PC-9 (cell line): ENCODE results near the gene ZSCAN23.

ENCODE experiments used
- CTCF ChIP-seq: fragments of 200-600 bp; sonication (generic); conservative IDR thresholded peaks from 2 replicates; pipeline ENCODE4 v1.6.1; 2017; ENCODE audit warnings: mixed run types, antibody characterized with exemption, mild to moderate bottlenecking, moderate library complexity
- EZH2 ChIP-seq: fragments of 200-600 bp; sonication (generic); IDR thresholded peaks from 2 replicates; pipeline ENCODE4 v1.8.0; 2017; ENCODE audit warnings: antibody characterized with exemption, low read depth

GRCh38 chr6:28443112-28443773 is at the start of gene ZSCAN23:
- no peak for TF ChIP-seq CTCF
- no peak for TF ChIP-seq EZH2
